Ishikawa (cell line): ENCODE results near the gene SH3PXD2A.

ENCODE experiments used
- CEBPB ChIP-seq: IDR thresholded peaks from 2 replicates; pipeline ENCODE4 v1.6.1; 2012
- CREB1 ChIP-seq: IDR thresholded peaks from 2 replicates; pipeline ENCODE4 v1.6.1; 2012; ENCODE audit warnings: low read depth
- EGR1 ChIP-seq: IDR thresholded peaks from 2 replicates; pipeline ENCODE4 v1.6.1; 2012
- EP300 ChIP-seq: IDR thresholded peaks from 2 replicates; pipeline ENCODE4 v1.6.1; 2012; ENCODE audit warnings: borderline replicate concordance
- FOXM1 ChIP-seq: IDR thresholded peaks from 2 replicates; pipeline ENCODE4 v1.6.1; 2012; ENCODE audit warnings: low read depth, borderline replicate concordance
- MAX ChIP-seq: IDR thresholded peaks from 2 replicates; pipeline ENCODE4 v1.6.1; 2012
- NFIC ChIP-seq: IDR thresholded peaks from 2 replicates; pipeline ENCODE4 v1.6.1; 2012
- RAD21 ChIP-seq: IDR thresholded peaks from 2 replicates; pipeline ENCODE4 v1.6.1; 2012; ENCODE audit warnings: low read depth
- TAF1 ChIP-seq: IDR thresholded peaks from 2 replicates; pipeline ENCODE4 v1.6.1; 2012; ENCODE audit warnings: low read depth, mild to moderate bottlenecking
- TCF12 ChIP-seq: IDR thresholded peaks from 2 replicates; pipeline ENCODE4 v1.6.1; 2012; ENCODE audit warnings: low read depth
- TEAD4 ChIP-seq: IDR thresholded peaks from 2 replicates; pipeline ENCODE4 v1.6.1; 2012
- USF1 ChIP-seq: IDR thresholded peaks from 2 replicates; pipeline ENCODE4 v1.6.1; 2012
- YY1 ChIP-seq: IDR thresholded peaks from 2 replicates; pipeline ENCODE4 v1.6.1; 2012; ENCODE audit warnings: low read depth
- ZBTB7A ChIP-seq: IDR thresholded peaks from 2 replicates; pipeline ENCODE4 v1.6.1; 2012; ENCODE audit warnings: low read depth
- TF ChIP-seq, protein P1 (sequence below): IDR thresholded peaks from 2 replicates; pipeline ENCODE4 v1.6.1; 2012; ENCODE audit warnings: low read depth, mild to moderate bottlenecking

SH3PXD2A gene

GRCh38 chr10:103849212-103849877 lies 6.0 kb downstream of the SH3PXD2A start:
- TF ChIP-seq TCF12 (no peak), RAD21 (no peak), MAX (no peak), USF1 (no peak), EP300 (no peak), FOXM1 (no peak), YY1 (no peak), NFIC (no peak), TEAD4 (no peak), CREB1 (no peak), EGR1 (no peak), TAF1 (no peak), ZBTB7A (no peak), CEBPB (no peak)
- TF ChIP-seq, protein P1, sequence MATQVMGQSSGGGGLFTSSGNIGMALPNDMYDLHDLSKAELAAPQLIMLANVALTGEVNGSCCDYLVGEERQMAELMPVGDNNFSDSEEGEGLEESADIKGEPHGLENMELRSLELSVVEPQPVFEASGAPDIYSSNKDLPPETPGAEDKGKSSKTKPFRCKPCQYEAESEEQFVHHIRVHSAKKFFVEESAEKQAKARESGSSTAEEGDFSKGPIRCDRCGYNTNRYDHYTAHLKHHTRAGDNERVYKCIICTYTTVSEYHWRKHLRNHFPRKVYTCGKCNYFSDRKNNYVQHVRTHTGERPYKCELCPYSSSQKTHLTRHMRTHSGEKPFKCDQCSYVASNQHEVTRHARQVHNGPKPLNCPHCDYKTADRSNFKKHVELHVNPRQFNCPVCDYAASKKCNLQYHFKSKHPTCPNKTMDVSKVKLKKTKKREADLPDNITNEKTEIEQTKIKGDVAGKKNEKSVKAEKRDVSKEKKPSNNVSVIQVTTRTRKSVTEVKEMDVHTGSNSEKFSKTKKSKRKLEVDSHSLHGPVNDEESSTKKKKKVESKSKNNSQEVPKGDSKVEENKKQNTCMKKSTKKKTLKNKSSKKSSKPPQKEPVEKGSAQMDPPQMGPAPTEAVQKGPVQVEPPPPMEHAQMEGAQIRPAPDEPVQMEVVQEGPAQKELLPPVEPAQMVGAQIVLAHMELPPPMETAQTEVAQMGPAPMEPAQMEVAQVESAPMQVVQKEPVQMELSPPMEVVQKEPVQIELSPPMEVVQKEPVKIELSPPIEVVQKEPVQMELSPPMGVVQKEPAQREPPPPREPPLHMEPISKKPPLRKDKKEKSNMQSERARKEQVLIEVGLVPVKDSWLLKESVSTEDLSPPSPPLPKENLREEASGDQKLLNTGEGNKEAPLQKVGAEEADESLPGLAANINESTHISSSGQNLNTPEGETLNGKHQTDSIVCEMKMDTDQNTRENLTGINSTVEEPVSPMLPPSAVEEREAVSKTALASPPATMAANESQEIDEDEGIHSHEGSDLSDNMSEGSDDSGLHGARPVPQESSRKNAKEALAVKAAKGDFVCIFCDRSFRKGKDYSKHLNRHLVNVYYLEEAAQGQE = no peak

GRCh38 chr10:103847909-103848468 lies 7.4 kb downstream of the SH3PXD2A start:
- no peak for TF ChIP-seq TEAD4
- TF ChIP-seq YY1 = no peak
- no peak for TF ChIP-seq RAD21
- no peak for TF ChIP-seq TAF1
- no peak for TF ChIP-seq USF1
- TF ChIP-seq CEBPB = no peak
- no peak for TF ChIP-seq CREB1
- TF ChIP-seq EP300 = no peak
- no peak for TF ChIP-seq ZBTB7A
- TF ChIP-seq, protein P1 = no peak
- no peak for TF ChIP-seq EGR1
- TF ChIP-seq FOXM1 = no peak
- TF ChIP-seq TCF12 = no peak
- TF ChIP-seq NFIC = no peak

DNA sequence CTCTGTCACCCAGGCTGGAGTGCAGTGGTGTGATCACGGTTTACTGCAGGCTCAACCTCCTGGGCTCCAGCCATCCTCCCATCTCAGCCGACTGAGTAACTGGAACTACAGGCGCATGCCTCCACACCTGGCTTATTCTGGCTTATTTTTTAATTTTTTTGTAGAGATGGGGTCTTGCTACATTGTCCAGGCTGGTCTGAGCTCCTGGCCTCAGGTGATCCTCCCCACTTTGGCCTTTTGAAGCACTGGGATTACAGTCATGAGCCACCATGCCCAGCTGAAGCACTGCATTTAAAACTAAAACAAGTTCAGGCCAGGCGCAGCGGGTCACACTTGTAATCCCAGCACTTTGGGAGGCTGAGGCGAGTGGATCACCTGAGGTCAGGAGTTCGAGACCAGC lies 8.0 kb downstream of the SH3PXD2A start:
- TF ChIP-seq CREB1 (no peak), FOXM1 (no peak), YY1 (no peak), NFIC (no peak), CEBPB (no peak), TCF12 (no peak), ZBTB7A (no peak), USF1 (no peak), MAX (no peak), TEAD4 (no peak), EP300 (no peak), RAD21 (no peak), TAF1 (no peak), EGR1 (no peak)
- TF ChIP-seq, protein P1 = no peak
